Activated naive CD4-positive, alpha-beta T cell treated with anti-CD3 and anti-CD28 coated beads for 36 hours (primary cell): Measurements from ENCODE around the gene CEP152. TPM values are rescaled to one million over a fixed set of nuclear protein-coding genes. Genes with fewer than 3 reads are reported as not detected.

Experiments
- CTCF ChIA-PET: fragments of 350-600 bp; sonication (Branson Sonifier 250); formaldehyde crosslinking; loops from one replicate; lab custom pipeline; 2021; ENCODE audit warnings: antibody characterized with exemption; lab: Charles Lee
- DNase-seq: peaks from one replicate; pipeline ENCODE4 v3.0.0-alpha.2; 2020
- H3K27ac Mint-ChIP-seq: one replicate; pipeline ENCODE4 v1.8.0; 2021; ENCODE audit warnings: mild to moderate bottlenecking, mixed read lengths
- H3K27me3 Mint-ChIP-seq: one replicate; pipeline ENCODE4 v1.8.0; 2021; ENCODE audit warnings: low read depth, mixed read lengths
- H3K36me3 Mint-ChIP-seq: one replicate; pipeline ENCODE4 v1.8.0; 2021; ENCODE audit warnings: low read depth, mixed read lengths
- H3K4me1 Mint-ChIP-seq: one replicate; pipeline ENCODE4 v1.8.0; 2021; ENCODE audit warnings: low read depth, mixed read lengths
- H3K4me3 Mint-ChIP-seq: one replicate; pipeline ENCODE4 v1.8.0; 2021; ENCODE audit warnings: mild to moderate bottlenecking, moderate library complexity, mixed read lengths
- H3K9me3 Mint-ChIP-seq: one replicate; pipeline ENCODE4 v1.8.0; 2021; ENCODE audit warnings: mixed read lengths
- intact Hi-C: fragments of 100-400 bp; cut with micrococcal nuclease; formaldehyde crosslinking; loops from one replicate; pipeline ENCODE4 v1.15.1; 2023
- total RNA-seq, 2 experiments: library from RNA; stranded (reverse); gene quantifications; one replicate each; pipeline ENCODE4 v1.2.3, GENCODE V29; 2021

Gene CEP152
- total RNA-seq, 2 experiments from 2014 or later: 55.1 to 62.0 TPM

DNA sequence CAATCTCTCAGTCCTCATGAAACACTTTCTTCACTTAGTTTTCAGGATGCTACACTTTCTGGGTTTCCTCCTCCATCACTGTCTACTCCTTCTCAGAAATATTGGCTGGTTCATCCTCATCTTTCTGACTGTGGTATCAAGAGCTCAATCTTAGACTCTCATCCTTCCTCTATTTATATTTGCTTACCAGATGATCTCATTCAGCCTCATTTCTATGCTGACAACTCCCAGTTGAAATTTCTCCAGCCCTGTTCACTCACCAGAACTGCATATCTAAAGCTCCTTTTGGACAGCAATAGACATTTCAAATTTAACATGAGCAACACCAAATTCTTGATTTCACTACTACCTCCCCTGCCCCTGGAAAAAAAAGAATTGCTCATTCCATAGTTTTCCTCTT is 117.4 kb downstream of the CEP152 start:
- DNase-seq: no peak
- CTCF ChIA-PET: no interaction called here
- no peaks in the 10 kb centered on the region for H3K4me1 Mint-ChIP-seq
- H3K27me3 Mint-ChIP-seq: no peaks in the 10 kb centered on the region
- H3K4me3 Mint-ChIP-seq: no peak overlapping the region
- H3K27ac Mint-ChIP-seq: no peak overlapping the region
- intact Hi-C loops: no loop called here
- H3K36me3 Mint-ChIP-seq: no peaks in the 10 kb centered on the region
- no peaks in the 10 kb centered on the region for H3K9me3 Mint-ChIP-seq

DNA sequence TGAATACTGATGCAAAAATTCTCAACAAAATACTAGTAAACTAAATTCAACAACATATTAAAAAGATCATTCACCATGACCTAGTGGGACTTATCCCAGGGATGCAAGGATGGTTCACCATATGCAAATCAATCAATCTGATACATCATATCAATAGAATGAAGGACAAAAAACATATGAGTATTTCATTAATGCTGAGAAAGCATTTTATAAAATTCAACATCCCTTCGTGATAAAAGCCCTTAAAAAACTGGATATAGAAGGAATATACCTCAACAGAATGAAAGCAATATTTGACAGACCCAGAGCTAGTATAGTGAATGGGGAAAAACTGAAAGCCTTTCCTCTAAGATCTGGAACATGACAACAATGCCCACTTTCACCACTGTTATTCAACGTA is 122.4 kb downstream of the CEP152 start:
- H3K27me3 Mint-ChIP-seq: no peaks in the 10 kb centered on the region
- CTCF ChIA-PET: no interaction called here
- DNase-seq: no peak
- no peak overlapping the region for H3K4me3 Mint-ChIP-seq
- H3K4me1 Mint-ChIP-seq: no peaks in the 10 kb centered on the region
- peaks cover 2% of the 10 kb centered on the region for H3K36me3 Mint-ChIP-seq
- H3K9me3 Mint-ChIP-seq: peaks cover 4% of the 10 kb centered on the region
- intact Hi-C loops: no loop called here
- no peak overlapping the region for H3K27ac Mint-ChIP-seq

Other genes with a start within 250 kb of the CEP152 start
- gene FBN1, start 165.4 kb downstream of the CEP152 start, total RNA-seq: under 1 TPM; 0.35 to 0.41 TPM
- 10 to 100 TPM; 43.2 to 48.4 TPM for gene EID1, start 67.1 kb upstream of the CEP152 start, total RNA-seq
- gene SHC4, start 152.8 kb upstream of the CEP152 start, total RNA-seq: under 1 TPM; 0.21 to 0.25 TPM
- gene SECISBP2L, start 235.4 kb upstream of the CEP152 start, total RNA-seq: 10 to 100 TPM; 17.4 to 18.6 TPM